GM21576 (cell line): ENCODE measurements around the gene PKP2.

Source experiments
- ATAC-seq: cut with Tn5 transposase; IDR thresholded peaks from one replicate; pipeline ENCODE4 v1.9.1; 2021; ENCODE audit warnings: mild to moderate bottlenecking, moderate library complexity; ENCODE audit not compliant: unreplicated experiment

Gene PKP2

DNA sequence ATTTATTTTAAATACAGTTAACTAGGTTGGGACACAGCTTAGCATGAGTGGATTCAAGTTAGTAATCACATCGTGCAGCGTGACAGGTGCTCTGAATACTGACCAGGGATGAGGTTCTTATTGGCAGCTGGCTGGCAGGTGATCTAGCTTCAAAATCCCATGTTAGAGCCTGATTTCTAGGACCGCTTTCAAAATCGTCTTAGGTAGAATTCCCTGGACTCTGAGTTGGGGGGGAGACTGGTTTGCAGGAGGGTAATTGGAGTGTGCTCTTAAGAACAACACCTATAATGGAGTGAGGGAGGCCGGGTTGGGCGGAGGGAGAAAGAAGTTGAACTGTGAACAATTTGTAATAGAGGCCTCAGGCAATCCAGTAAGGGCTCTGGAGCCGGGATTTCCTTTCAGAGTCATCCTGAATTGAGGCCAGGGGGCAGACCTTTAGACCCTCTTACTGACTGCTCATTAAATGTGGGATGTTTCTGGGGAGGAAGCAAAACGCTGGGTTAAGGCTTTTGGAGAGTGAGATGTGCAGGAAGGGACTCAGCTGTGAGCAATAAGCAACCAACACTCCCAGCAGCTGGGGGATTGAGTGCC is 140.0 kb downstream of the PKP2 start:
- no peak for ATAC-seq

GRCh38 chr12:32755654-32756475 is 140.7 kb downstream of the PKP2 start, which contains the start of gene YARS2:
Gene YARS2, minus strand, starts transcription at chr12:32755897. Its CDS starts 23 bp downstream, at chr12:32755874.
- ATAC-seq = peak; percentile 84

GRCh38 chr12:32755051-32755653 is 141.4 kb downstream of the PKP2 start:
- peak; percentile 74 for ATAC-seq

GRCh38 chr12:32754111-32754510 is 142.5 kb downstream of the PKP2 start:
- ATAC-seq = no peak

DNA sequence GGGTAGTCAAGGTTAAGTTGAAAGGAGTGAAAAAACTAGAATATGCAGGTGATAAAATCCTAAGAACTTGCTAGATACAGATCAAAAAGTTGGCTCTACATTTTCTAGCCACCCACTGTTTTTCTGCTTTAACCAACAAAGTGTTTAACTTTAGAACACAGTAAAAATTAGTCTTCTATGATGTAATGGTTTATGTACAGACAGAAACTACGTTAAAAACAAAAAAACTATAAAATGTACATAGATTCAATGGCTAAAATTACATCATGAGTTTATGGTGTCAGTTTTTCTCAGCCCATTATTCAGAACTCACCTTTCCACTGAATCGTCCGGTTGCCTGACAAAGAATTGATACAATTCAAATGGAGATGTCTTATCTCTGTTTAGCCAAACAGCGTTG is 143.0 kb downstream of the PKP2 start:
- no peak for ATAC-seq

DNA sequence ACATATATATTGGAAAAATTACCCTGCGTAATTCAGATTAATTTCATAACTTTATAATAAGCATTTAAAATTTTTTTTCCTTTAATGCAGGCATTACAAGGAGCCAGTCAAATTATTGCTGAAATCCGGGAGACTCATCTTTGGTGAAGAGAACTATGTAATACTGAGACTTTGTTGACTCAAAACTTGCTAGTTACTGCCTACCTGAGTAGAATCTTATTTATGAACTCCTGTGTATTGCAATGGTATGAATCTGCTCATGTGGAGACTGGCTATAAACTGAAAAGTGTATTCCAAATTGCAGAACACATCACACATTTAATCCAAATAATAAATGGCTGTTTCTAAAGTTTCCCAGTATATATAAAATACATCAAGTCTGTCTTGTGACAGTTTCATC is 153.3 kb downstream of the PKP2 start:
- ATAC-seq = no peak

DNA sequence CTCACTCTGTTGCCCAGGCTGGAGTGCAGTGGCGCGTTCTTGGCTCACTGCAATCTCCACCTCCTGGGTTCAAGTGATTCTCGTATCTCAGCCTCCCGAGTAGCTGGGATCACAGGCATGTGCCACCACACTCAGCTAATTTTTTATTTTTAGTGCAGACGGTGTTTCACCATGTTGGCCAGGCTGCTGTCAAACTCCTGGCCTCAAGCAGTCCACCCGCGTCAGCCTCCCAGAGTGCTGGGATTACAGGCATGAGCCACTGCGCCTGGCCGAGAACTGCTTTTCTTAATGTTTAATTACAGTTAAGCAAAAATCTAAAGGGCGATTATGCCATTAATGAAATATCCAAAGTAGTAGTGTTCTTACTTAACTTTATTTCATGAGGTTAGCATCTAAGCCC is 154.4 kb downstream of the PKP2 start:
- ATAC-seq = no peak
